NCI-H345 treated with DMSO at 0.1 percent for 48 hours (cell line): ENCODE data around the gene TOR1A.

ENCODE experiments used
- DNase-seq: peaks from one replicate; lab custom pipeline; 2025; ENCODE audit not compliant: unreplicated experiment; lab: John Stamatoyannopoulos, UW

The TOR1A gene

GRCh38 chr9:129852579-129852978 is 28.6 kb upstream of the TOR1A start:
- DNase-seq, result no peak

- no peak for DNase-seq
Observed at GRCh38 chr9:129851821-129852220, 27.9 kb upstream of the TOR1A start.

- DNase-seq, result no peak
Observed at GRCh38 chr9:129850821-129851550, 27.1 kb upstream of the TOR1A start.

- DNase-seq, result no peak
Observed at GRCh38 chr9:129849901-129850300, 26.0 kb upstream of the TOR1A start.

GRCh38 chr9:129848712-129849441 is 24.9 kb upstream of the TOR1A start:
- DNase-seq, result no peak

- no peak for DNase-seq
Observed at GRCh38 chr9:129845373-129845772, 21.4 kb upstream of the TOR1A start.

GRCh38 chr9:129841071-129841470 is 17.1 kb upstream of the TOR1A start:
- no peak for DNase-seq

GRCh38 chr9:129840034-129840433 is 16.1 kb upstream of the TOR1A start:
- peak; percentile 95 for DNase-seq

GRCh38 chr9:129839324-129840023 is 15.5 kb upstream of the TOR1A start:
- DNase-seq, result no peak

- DNase-seq, result no peak
Observed at GRCh38 chr9:129838707-129839259, 14.8 kb upstream of the TOR1A start.

GRCh38 chr9:129836311-129837007 is 12.5 kb upstream of the TOR1A start:
- DNase-seq, result no peak

- no peak for DNase-seq
Observed at GRCh38 chr9:129835860-129836223, 11.9 kb upstream of the TOR1A start.

- DNase-seq, result peak; percentile 94
Observed at GRCh38 chr9:129835128-129835859, 11.4 kb upstream of the TOR1A start, which contains the start of the genes C9orf78 and USP20. TSS of gene C9orf78 (minus strand) at chr9:129835275. CDS start at chr9:129835221, 54 bp downstream. TSS of gene USP20 (plus strand) at chr9:129835458. CDS start at chr9:129852556, 17,098 bp downstream.

- DNase-seq, result no peak
Observed at GRCh38 chr9:129834489-129835127, 10.7 kb upstream of the TOR1A start.

- no peak for DNase-seq
Observed at GRCh38 chr9:129832982-129833381, 9.0 kb upstream of the TOR1A start.

- DNase-seq, result no peak
Observed at GRCh38 chr9:129828969-129829368, 5.0 kb upstream of the TOR1A start.

GRCh38 chr9:129828051-129828450 is 4.1 kb upstream of the TOR1A start:
- DNase-seq, result no peak

- no peak for DNase-seq
Observed at GRCh38 chr9:129826759-129827158, 2.8 kb upstream of the TOR1A start.

GRCh38 chr9:129826344-129826743 is 2.4 kb upstream of the TOR1A start:
- DNase-seq, result no peak

GRCh38 chr9:129823542-129823934 is 398 bp downstream of the TOR1A start:
- DNase-seq, result no peak
